WTC11 (cell line): ENCODE results near the gene DAD1. TPM values are rescaled to one million over a fixed set of nuclear protein-coding genes. Genes with fewer than 3 reads are reported as not detected.
"Not testable (repeated sequence)": the region's sequence is repeated elsewhere in the genome, so short reads cannot be mapped to it uniquely, and the experiment has no call there.

ENCODE experiments used
- ATAC-seq: fragments of 200-7000 bp; cut with Tn5 transposase; 2 replicates; pipeline ENCODE4 v1.10.0; 2021; ENCODE audit warnings: mild to moderate bottlenecking, moderate library complexity
- CTCF ChIA-PET: fragments of 300-600 bp; sonication (Branson Sonifier 250); formaldehyde crosslinking; loops from one replicate; lab custom pipeline; 2021; ENCODE audit warnings: antibody characterized with exemption; lab: Charles Lee
- POLR2A ChIA-PET: fragments of 350-600 bp; sonication (Branson Sonifier 250); formaldehyde crosslinking; loops from one replicate; lab custom pipeline; 2021; ENCODE audit warnings: antibody characterized with exemption; lab: Charles Lee
- DNase-seq: peaks from one replicate; pipeline ENCODE4 v3.0.0; 2021; ENCODE audit warnings: low spot score
- H3K27ac Mint-ChIP-seq: 2 replicates; pipeline ENCODE4 v1.8.0; 2021; ENCODE audit warnings: mixed read lengths
- H3K27me3 Mint-ChIP-seq: 2 replicates; pipeline ENCODE4 v1.8.0; 2021; ENCODE audit warnings: low read depth, mild to moderate bottlenecking, moderate library complexity, mixed read lengths
- H3K36me3 Mint-ChIP-seq: 2 replicates; pipeline ENCODE4 v1.8.0; 2021; ENCODE audit warnings: mixed read lengths
- H3K4me1 Mint-ChIP-seq: 2 replicates; pipeline ENCODE4 v1.8.0; 2022; ENCODE audit warnings: mixed read lengths
- H3K4me3 Mint-ChIP-seq: 2 replicates; pipeline ENCODE4 v1.8.0; 2021; ENCODE audit warnings: mild to moderate bottlenecking, moderate library complexity, mixed read lengths
- H3K9me3 Mint-ChIP-seq: 2 replicates; pipeline ENCODE4 v1.8.0; 2021; ENCODE audit warnings: mixed read lengths
- HMGA2 ChIP-seq: fragments of 250-450 bp; sonication (Bioruptor Pico); IDR thresholded peaks from 2 replicates; pipeline ENCODE4 v1.4.0; 2021; ENCODE audit warnings: mild to moderate bottlenecking, moderate library complexity
- IRF2 ChIP-seq: sonication (generic); formaldehyde crosslinking; IDR thresholded peaks from 2 replicates; pipeline ENCODE4 v1.8.0; 2022; ENCODE audit warnings: low read depth, missing genetic modification reagents, borderline replicate concordance
- KAT7 ChIP-seq: sonication (generic); formaldehyde crosslinking; IDR thresholded peaks from 2 replicates; pipeline ENCODE4 v1.8.1; 2023; ENCODE audit warnings: missing genetic modification reagents, mild to moderate bottlenecking, borderline replicate concordance
- MAX ChIP-seq: sonication (generic); formaldehyde crosslinking; IDR thresholded peaks from 2 replicates; pipeline ENCODE4 v1.8.0; 2022; ENCODE audit warnings: mild to moderate bottlenecking, missing genetic modification reagents
- MXD4 ChIP-seq: fragments of 250-450 bp; sonication (Bioruptor Pico); IDR thresholded peaks from 2 replicates; pipeline ENCODE4 v1.8.0; 2021; ENCODE audit warnings: mild to moderate bottlenecking, moderate library complexity, borderline replicate concordance
- NFE2L1 ChIP-seq: sonication (generic); formaldehyde crosslinking; IDR thresholded peaks from 2 replicates; pipeline ENCODE4 v1.8.1; 2023; ENCODE audit warnings: missing genetic modification reagents
- RORB ChIP-seq: fragments of 250-450 bp; sonication (Bioruptor Pico); IDR thresholded peaks from 2 replicates; pipeline ENCODE4 v1.9.0; 2021; ENCODE audit warnings: mild to moderate bottlenecking
- TEAD1 ChIP-seq: sonication (generic); formaldehyde crosslinking; IDR thresholded peaks from 2 replicates; pipeline ENCODE4 v1.8.0; 2022; ENCODE audit warnings: mild to moderate bottlenecking, missing genetic modification reagents
- TP53 ChIP-seq: sonication (generic); formaldehyde crosslinking; IDR thresholded peaks from 2 replicates; pipeline ENCODE4 v1.8.1; 2023; ENCODE audit warnings: mild to moderate bottlenecking, missing genetic modification reagents
- ZBTB21 ChIP-seq: sonication (generic); formaldehyde crosslinking; IDR thresholded peaks from 2 replicates; pipeline ENCODE4 v1.8.1; 2023; ENCODE audit warnings: mild to moderate bottlenecking, missing genetic modification reagents, borderline replicate concordance
- ZMAT4 ChIP-seq: fragments of 250-450 bp; sonication (Bioruptor Pico); IDR thresholded peaks from 2 replicates; pipeline ENCODE4 v1.9.0; 2021; ENCODE audit warnings: mild to moderate bottlenecking
- ZNF263 ChIP-seq: sonication (generic); formaldehyde crosslinking; IDR thresholded peaks from 2 replicates; pipeline ENCODE4 v1.8.1; 2022; ENCODE audit warnings: low read depth, mild to moderate bottlenecking, moderate library complexity, missing genetic modification reagents
- ZNF416 ChIP-seq: fragments of 250-450 bp; sonication (Bioruptor Pico); IDR thresholded peaks from 2 replicates; pipeline ENCODE4 v1.9.0; 2021; ENCODE audit warnings: mild to moderate bottlenecking, inconsistent platforms
- ZSCAN18 ChIP-seq: fragments of 250-450 bp; sonication (Bioruptor Pico); IDR thresholded peaks from 2 replicates; pipeline ENCODE4 v2.1.2; 2022; ENCODE audit warnings: mild to moderate bottlenecking, moderate library complexity
- total RNA-seq: library from RNA; stranded (reverse); gene quantifications from 3 replicates; pipeline ENCODE4 v1.2.3, GENCODE V29; 2021
- TF ChIP-seq, protein P1 (sequence below): sonication (generic); formaldehyde crosslinking; IDR thresholded peaks from 2 replicates; pipeline ENCODE4 v1.8.0; 2022; ENCODE audit warnings: missing genetic modification reagents
- TF ChIP-seq, protein P2 (sequence below): sonication (generic); formaldehyde crosslinking; IDR thresholded peaks from 2 replicates; pipeline ENCODE4 v1.8.0; 2023; ENCODE audit warnings: missing genetic modification reagents
- TF ChIP-seq, protein P3 (sequence below): sonication (generic); formaldehyde crosslinking; IDR thresholded peaks from 2 replicates; pipeline ENCODE4 v1.8.0; 2022; ENCODE audit warnings: mild to moderate bottlenecking, missing genetic modification reagents
- TF ChIP-seq, protein P4 (sequence below): fragments of 250-450 bp; sonication (Bioruptor Pico); IDR thresholded peaks from 2 replicates; pipeline ENCODE4 v1.9.0; 2021; ENCODE audit warnings: moderate library complexity, mild to moderate bottlenecking, inconsistent platforms, borderline replicate concordance

DAD1 gene
- total RNA-seq, 1 experiment from 2014 or later, result 125 TPM

GRCh38 chr14:22544406-22544805 is 44.6 kb downstream of the DAD1 start (continued):
- TF ChIP-seq, protein P1, sequence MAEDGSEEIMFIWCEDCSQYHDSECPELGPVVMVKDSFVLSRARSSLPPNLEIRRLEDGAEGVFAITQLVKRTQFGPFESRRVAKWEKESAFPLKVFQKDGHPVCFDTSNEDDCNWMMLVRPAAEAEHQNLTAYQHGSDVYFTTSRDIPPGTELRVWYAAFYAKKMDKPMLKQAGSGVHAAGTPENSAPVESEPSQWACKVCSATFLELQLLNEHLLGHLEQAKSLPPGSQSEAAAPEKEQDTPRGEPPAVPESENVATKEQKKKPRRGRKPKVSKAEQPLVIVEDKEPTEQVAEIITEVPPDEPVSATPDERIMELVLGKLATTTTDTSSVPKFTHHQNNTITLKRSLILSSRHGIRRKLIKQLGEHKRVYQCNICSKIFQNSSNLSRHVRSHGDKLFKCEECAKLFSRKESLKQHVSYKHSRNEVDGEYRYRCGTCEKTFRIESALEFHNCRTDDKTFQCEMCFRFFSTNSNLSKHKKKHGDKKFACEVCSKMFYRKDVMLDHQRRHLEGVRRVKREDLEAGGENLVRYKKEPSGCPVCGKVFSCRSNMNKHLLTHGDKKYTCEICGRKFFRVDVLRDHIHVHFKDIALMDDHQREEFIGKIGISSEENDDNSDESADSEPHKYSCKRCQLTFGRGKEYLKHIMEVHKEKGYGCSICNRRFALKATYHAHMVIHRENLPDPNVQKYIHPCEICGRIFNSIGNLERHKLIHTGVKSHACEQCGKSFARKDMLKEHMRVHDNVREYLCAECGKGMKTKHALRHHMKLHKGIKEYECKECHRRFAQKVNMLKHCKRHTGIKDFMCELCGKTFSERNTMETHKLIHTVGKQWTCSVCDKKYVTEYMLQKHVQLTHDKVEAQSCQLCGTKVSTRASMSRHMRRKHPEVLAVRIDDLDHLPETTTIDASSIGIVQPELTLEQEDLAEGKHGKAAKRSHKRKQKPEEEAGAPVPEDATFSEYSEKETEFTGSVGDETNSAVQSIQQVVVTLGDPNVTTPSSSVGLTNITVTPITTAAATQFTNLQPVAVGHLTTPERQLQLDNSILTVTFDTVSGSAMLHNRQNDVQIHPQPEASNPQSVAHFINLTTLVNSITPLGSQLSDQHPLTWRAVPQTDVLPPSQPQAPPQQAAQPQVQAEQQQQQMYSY (CRISPR knock-in tag), result no peak

DNA sequence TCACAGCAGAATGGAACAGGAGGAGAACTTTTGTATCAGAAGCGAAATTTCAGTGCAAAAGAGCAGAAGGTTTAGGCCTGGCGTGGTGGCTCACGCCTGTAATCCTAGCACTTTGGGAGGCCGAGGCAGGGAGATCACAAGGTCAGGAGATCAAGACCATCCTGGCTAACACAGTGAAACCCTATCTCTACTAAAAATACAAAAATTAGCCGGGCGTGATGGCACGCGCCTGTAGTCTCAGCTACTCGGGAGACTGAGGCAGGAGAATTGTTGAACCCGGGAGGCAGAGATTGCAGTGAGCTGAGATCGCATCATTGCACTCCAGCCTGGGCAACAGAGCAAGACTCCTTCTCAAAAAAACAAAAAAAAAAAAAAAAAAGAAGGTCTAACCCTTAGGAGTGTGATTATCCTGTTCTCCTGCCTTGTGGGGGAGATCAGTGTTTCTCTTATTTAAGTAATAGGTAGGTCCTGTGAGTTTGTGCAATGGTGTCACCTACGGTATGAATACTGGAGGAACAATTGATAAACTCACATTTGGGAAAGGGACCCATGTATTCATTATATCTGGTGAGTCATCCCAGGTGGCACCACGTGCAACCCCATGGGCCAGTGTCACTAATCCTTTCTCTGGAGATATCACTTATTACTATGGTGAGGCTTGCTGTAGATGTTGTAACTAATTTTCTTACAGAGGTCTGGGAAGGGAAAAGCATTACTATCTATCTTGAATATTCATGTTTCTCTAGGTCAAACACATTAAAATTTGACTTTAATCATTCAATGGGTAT is 45.3 kb downstream of the DAD1 start:
- H3K4me1 Mint-ChIP-seq, result peaks cover 25% of the 10 kb centered on the region
- not testable (repeated sequence) for ATAC-seq

GRCh38 chr14:22542360-22542759 is 46.7 kb downstream of the DAD1 start:
- TF ChIP-seq ZBTB21 (CRISPR knock-in tag), result no peak
- TF ChIP-seq TEAD1 (CRISPR knock-in tag), result no peak
- TF ChIP-seq, protein P2, sequence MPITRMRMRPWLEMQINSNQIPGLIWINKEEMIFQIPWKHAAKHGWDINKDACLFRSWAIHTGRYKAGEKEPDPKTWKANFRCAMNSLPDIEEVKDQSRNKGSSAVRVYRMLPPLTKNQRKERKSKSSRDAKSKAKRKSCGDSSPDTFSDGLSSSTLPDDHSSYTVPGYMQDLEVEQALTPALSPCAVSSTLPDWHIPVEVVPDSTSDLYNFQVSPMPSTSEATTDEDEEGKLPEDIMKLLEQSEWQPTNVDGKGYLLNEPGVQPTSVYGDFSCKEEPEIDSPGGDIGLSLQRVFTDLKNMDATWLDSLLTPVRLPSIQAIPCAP (CRISPR knock-in tag), result no peak
- TF ChIP-seq KAT7 (CRISPR knock-in tag), result no peak
- no peak for TF ChIP-seq ZNF263
- no peak for TF ChIP-seq IRF2 (CRISPR knock-in tag)
- no peak for TF ChIP-seq ZNF416
- no peak for TF ChIP-seq TP53 (CRISPR knock-in tag)
- TF ChIP-seq ZMAT4, result no peak
- no peak for TF ChIP-seq RORB (CRISPR knock-in tag)
- TF ChIP-seq HMGA2 (CRISPR knock-in tag), result no peak
- POLR2A ChIA-PET, result interaction anchor here (0.6 kb wide), 1 partner anchor 482 kb away, joined by 5 read pairs; no protein-coding TSS in a partner anchor
- CTCF ChIA-PET, result interaction anchor here (1.6 kb wide), 1 partner anchor 14 kb away, joined by 6 read pairs; no protein-coding TSS in a partner anchor
- no peaks in the 10 kb centered on the region for H3K27me3 Mint-ChIP-seq
- H3K36me3 Mint-ChIP-seq, result no peaks in the 10 kb centered on the region
- H3K4me3 Mint-ChIP-seq, result no peak overlapping the region
- no peak for DNase-seq
- peaks cover 20% of the 10 kb centered on the region for H3K4me1 Mint-ChIP-seq
- no peak overlapping the region for H3K27ac Mint-ChIP-seq
- H3K9me3 Mint-ChIP-seq, result no peaks in the 10 kb centered on the region; the same call in 1 of the 2 replicates
- ATAC-seq, result no peak

More for the DNA sequence above, 45.3 kb downstream of the DAD1 start:
- H3K27ac Mint-ChIP-seq, H3K9me3 Mint-ChIP-seq, H3K36me3 Mint-ChIP-seq, DNase-seq, H3K4me3 Mint-ChIP-seq, POLR2A ChIA-PET, H3K27me3 Mint-ChIP-seq: not testable (repeated sequence)
- CTCF ChIA-PET, result interaction anchor here (1.2 kb wide), 1 partner anchor 27 kb away, joined by 4 read pairs; no protein-coding TSS in a partner anchor

DNA sequence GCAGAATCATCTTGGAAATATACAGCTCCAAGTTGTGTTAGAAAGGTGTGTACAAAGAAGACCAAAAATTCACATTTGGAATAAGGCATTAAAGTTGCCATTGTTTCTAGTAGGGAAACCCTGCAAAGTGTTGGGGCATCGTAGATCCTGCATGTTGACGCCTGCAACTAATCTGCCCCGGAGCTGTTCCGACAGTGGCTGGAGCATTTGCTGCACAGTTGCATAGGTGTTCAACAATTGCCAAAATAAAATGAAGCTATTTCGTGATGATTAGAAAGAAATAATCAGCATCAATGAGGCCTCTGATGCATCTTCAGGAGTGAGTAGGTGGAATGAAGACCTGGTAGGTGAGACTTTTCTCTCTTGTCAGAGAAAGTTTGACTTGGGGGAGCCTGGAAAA is 47.3 kb downstream of the DAD1 start:
- no peaks in the 10 kb centered on the region for H3K27me3 Mint-ChIP-seq
- H3K4me1 Mint-ChIP-seq, result peaks cover 13% of the 10 kb centered on the region
- ATAC-seq (no peak), DNase-seq (no peak)
- no peaks in the 10 kb centered on the region; the same call in 1 of the 2 replicates for H3K9me3 Mint-ChIP-seq
- no peaks in the 10 kb centered on the region for H3K36me3 Mint-ChIP-seq
- CTCF ChIA-PET, result interaction anchor here (1.6 kb wide), 1 partner anchor 15 kb away, joined by 6 read pairs; no protein-coding TSS in a partner anchor
- POLR2A ChIA-PET, result interaction anchor here (0.6 kb wide), 1 partner anchor 483 kb away, joined by 5 read pairs; no protein-coding TSS in a partner anchor
- no peak overlapping the region for H3K27ac Mint-ChIP-seq
- no peak overlapping the region for H3K4me3 Mint-ChIP-seq
- TF ChIP-seq MXD4 (no peak), MAX (CRISPR knock-in tag) (no peak), ZSCAN18 (no peak), NFE2L1 (CRISPR knock-in tag) (no peak)
- TF ChIP-seq, protein P3, sequence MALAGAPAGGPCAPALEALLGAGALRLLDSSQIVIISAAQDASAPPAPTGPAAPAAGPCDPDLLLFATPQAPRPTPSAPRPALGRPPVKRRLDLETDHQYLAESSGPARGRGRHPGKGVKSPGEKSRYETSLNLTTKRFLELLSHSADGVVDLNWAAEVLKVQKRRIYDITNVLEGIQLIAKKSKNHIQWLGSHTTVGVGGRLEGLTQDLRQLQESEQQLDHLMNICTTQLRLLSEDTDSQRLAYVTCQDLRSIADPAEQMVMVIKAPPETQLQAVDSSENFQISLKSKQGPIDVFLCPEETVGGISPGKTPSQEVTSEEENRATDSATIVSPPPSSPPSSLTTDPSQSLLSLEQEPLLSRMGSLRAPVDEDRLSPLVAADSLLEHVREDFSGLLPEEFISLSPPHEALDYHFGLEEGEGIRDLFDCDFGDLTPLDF (CRISPR knock-in tag), result no peak
- TF ChIP-seq, protein P4, sequence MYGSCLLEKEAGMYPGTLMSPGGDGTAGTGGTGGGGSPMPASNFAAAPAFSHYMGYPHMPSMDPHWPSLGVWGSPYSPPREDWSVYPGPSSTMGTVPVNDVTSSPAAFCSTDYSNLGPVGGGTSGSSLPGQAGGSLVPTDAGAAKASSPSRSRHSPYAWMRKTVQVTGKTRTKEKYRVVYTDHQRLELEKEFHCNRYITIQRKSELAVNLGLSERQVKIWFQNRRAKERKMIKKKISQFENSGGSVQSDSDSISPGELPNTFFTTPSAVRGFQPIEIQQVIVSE (CRISPR knock-in tag), result no peak
